Medulla oblongata (tissue), 1 donor: ENCODE data around the gene SLC12A9.
"Not testable (repeated sequence)": the region's sequence is repeated elsewhere in the genome, so short reads cannot be mapped to it uniquely, and the experiment has no call there.

Source experiments
- DNase-seq: peaks from one replicate; pipeline ENCODE4 v3.0.0-alpha.2; 2015; ENCODE audit errors: extremely low spot score

Gene SLC12A9

DNA sequence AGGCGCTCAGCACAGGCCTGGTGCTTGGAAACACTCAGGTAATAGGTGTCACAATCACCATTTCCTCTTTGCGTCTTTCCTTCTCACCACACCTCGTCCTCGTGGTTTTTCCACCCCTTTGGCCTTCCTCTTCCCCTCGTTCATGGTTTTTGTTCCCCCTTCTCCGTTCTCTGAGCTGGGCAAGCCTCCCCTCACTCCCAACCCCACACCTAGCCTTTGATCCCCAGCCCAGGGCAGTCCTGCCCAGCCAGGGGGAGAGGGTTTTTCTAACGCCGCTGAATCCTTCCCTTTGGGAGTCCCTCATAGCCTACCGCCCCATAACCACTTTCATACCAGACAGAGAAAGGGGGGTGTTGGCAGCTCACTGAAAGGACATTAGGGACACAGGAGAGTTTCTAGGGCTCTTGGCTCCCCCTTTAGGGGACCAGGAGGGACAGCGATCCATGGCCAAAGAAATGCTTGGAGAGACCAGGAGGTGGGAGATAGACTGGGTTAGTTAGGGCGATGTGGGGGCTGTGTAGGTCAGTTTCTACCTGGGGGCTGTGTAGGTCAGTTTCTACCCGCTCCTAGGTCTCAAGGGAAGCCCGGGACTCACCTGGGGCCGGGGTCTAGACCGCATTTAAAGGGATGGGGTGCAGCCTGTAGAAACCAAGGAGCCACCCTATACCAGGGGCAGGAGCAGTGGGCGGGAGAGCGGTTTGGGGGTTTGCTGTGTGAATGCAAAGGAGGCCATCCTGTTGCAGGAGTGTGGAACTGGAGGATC, 26.6 kb upstream of the SLC12A9 start:
- no peak for DNase-seq

DNA sequence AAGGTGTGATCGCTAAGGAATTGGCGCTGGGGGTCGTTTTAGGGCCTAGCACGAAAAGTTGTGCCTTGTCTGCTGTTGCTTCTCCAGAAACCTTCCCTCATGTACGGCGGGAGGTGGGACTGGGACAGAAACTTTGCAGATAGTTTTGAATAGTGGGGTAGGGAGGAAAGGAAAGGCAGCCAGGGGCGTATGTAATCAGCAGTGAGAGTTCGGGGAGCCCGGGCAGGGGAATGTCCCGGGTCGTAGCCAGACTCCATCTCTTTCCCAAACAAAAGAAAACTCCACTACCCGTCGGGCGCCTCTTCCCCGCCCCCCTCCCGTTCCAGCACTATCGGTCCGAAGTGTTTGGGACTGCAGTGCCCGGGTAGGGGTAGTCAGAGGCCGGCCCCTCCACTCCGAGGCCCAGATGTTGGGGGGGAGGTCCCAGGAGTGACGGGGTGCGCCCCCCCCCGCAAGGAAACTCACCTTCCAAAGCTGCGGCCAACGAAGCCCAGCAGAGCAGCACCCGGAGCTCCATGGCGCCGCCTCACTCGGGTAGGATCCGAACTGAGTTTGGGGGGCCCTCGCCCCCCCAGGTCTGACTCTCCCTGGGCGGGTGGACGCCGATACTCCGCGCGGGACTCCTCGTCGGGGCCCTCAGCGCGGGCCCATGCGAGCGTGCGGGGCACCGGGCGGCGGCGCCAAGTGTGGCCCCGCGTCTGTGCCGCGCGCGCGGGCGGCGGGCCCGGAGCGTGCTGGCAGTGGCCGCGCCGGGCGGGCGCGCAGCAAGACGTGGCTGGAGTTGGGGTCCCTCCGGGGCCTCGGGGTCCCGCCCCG, 25.8 kb upstream of the SLC12A9 start:
- no peak for DNase-seq

DNA sequence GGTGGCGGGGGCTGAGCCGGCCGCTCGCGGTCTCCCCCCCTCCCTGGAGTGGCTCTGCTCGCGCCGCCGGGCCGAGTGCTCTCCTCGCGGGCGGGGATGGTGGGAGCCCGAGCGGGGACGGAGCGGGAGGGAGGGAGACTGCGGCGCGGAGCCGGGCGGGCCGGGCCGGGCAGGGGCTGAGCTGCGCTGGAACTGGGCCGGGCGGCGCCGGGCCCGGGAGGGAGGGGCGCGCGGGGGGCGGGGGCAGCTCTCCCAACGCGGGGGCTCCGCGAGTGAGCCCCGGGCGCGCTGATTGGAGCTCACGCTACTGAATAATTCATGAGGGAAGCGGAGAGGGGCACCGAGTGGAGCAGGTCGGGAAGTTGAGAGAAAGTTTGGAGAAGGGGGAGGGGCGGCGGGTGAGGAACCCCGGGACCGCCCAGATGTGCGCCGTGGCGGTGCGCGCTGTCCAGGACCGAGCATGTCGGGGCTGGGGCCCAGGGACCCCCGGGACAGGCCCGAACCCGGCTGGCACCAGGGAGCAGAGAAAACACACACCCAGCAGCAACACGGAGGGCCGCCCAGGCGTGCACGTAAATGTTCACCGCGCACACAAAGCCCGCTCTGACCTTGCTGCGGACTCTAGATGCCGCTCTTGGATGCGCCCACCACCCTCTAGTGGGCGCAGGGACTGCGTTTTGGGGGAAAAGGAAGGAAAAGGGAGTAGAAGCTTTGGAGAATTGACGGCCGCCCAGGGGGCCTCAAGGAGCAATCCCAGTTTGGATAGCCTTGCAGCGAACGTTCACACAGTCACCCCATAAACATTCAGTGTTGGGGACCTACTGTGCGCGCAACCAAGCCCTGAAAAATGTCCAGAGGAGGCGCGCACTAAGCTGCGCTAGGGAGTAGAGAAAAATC, 24.9 kb upstream of the SLC12A9 start, which contains the start of gene EPHB4:
Gene EPHB4 (minus strand): TSS at position 194 of the 897 bp plus-strand sequence. CDS start 493 bp downstream, outside the sequence.
- no peak for DNase-seq

DNA sequence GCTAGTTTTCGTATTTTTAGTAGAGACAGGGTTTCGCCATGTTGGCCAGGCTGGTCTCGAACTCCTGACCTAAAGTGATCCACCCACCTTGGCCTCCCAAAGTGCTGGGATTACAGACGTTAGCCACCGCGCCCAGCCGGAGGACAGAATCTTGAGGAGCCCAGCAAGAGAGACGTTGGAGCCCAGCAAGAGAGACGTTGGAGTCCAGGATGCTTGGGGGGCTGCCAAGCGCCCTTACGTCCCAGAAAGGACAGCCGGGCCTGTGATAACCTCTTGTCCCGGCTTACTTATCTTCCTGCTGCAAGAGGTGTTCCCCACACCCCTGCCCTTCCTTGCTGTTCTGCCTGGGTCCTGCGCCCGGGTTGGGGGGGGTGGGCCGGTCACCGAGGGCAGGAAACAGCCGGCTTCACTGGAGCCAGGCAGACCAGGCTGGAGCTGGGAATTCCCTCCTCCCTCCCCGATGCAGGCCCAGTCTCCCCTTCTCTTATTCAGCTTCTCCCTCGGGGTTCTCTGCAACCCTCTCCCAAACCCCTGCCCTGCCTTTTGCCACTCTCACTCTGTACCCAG, 23.3 kb upstream of the SLC12A9 start:
- DNase-seq = no peak

DNA sequence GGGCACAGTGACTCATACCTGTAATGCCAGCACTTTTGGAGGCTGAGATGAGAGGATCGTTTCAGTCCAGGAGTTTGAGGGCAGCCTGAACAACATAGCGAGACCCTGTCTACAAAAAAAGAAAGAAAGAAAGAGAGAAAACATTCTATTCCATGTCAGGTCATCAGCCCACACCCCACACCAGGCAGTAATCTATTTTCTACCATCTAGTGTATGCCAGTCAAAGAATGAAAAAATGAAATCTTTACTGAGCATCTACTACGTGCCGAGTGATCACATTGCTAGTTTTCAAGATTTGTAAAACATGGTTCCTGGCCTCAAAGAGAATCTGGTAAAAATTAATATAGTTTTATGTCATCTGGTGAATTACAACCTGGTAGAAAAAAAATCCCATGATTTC, 22.1 kb upstream of the SLC12A9 start:
- no peak for DNase-seq

DNA sequence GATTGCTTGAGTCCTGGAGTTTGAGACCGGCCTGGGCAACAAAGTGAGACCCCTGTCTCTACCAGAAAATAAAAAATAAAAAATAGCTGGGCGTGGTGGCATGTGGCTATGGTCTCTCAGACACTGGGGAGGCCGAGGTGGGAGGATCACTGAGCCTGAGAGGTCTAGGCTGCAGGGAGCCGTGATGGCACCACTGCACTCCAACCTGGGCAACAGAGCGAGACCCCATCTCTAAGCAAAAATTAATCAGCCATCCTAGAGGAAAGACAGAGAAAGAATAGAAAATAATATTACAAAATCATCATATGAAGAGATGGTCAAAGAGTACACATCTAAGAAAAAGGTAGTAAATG, 20.3 kb upstream of the SLC12A9 start:
- no peak for DNase-seq

DNA sequence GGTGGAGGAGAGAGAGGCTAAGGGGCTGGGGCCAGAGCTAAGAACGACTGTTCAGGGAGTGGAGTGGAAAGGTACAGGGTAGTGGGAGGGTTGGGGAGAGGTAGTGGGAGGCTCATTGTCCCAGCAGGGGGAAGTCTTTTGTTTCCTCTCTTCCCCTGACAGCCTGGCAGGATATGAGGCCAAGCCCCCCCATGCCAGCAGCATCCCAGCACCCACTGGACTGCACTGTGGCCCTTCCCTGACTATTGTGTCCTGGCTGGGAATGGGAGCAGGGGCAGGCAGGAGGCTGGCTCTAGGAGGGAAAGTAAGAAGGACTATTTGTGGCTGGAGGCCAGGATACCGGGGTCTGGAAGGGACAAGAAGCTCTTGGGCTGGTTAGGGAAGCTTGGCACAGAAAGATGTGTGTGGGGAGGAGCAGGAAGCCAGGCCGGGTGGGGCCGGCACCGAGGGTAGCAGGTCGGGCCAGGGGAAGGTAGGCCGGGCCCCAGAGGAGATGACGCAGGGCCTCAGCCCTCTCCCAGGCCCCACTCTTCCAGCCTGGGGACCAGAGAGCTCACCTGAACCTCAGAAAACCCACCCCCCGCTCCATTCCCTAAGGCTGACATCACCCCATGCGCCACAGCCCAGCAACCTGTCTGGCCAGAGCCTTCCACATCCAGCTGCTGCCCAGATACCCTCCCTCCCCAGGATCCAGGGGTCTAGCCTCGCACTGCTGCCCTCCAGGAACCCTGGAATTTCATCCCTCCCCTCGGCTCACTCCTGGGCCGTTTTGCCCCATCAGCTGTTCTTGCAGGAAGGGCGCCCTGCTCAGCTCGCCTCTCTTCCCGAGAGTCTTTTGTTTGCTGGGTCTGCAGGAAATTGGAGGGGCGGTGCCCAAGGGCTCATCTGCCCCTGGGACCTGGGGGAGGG, 16.4 kb upstream of the SLC12A9 start:
- DNase-seq = no peak

DNA sequence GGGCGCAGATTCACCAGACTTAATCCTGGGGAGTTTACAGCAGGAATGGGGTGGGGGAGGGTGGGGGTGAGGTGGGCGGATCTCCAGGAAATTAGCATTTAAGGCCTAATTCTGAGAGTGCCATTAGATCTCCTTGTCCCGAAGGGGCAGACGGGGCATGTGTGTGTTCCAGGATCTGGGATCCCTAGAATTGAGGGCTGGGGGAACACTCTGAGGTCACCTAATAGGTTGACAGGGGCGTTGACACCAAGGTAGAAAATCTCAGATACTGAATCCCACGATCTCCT, 15.8 kb upstream of the SLC12A9 start:
- DNase-seq = no peak

DNA sequence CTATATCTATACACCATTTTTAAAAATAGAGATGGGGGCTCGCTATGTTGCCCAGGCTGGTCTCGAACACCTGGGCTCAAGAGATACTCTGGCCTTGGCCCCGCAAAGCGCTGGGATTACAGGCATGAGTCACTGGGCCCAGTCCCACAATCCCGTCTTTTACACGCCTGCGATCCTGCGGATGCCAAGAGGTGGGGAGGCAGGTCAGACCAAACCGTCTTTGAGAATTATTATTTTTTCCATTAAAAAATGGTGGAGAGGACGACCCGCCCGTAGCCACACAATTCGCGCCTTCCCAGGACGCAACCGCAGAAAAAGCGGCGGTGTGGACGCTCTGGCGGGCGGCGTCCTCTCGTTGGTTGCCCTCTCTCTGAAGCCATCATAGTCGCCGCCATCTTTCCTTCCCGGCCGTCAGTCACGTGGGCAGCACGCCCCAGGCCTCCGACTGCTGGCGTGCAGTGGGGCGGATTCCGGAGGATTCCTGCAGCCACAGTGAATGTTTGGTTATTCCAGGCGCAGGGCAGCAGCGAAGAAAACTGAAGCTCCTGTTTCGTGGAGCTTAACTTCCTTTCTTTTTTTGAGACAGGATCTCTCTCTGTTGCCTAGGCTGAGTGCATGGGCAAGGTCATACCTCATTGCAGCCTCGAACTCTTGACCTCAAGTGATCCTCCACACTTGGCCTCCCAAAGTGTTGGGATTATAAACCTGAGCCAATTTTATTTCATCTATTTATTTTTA, 15.2 kb upstream of the SLC12A9 start:
- DNase-seq = peak; percentile 91

DNA sequence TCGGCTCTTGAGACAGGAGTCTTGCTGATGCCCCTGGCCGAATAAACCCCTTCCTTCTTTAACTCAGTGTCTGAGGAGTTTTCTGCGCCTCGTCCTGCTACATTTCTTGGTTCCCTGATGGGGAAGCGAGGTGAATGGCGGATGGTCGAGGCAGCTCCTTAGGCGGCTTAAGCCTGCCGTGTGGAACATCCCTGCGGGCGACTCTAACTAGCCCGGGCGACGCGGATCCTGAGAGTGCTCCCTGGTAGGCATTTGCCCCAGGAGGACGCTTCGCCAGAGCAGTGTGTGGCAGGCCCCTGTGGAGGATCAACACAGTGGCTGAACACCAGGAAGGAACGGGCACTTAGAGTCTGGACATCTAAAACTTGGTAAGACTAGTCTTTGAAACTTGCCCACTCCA, 13.2 kb upstream of the SLC12A9 start:
- DNase-seq = no peak

DNA sequence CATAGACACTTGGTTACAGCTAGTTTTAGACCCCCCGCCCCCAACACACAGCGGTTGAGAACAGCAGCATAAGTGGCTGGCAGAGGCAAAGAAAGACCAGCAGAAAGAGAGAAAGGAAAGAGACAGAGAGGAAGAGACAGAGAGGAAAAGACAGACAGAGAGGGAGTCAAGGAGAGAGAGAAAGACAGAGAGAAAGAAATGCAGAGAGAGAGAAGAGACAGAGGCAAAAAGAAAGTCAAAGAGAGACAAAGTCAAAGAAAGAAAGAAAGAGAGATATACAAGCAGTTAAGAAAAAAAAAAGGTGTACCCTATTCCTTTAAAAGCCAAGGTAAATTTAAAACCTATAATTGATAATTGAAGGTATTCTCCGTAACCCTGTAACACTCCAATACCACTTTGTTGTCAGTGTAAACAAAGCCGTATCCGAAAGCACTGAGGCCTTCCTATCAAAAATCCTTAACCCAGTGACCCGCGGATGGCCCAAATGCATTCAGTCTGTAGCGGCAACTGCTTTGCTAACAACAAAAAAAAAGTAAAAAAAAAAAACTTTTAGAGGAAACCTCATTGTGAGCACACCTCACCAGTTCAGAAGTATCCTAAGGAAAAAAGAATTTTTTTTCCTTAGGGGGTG, 11.9 kb upstream of the SLC12A9 start:
- DNase-seq = no peak

DNA sequence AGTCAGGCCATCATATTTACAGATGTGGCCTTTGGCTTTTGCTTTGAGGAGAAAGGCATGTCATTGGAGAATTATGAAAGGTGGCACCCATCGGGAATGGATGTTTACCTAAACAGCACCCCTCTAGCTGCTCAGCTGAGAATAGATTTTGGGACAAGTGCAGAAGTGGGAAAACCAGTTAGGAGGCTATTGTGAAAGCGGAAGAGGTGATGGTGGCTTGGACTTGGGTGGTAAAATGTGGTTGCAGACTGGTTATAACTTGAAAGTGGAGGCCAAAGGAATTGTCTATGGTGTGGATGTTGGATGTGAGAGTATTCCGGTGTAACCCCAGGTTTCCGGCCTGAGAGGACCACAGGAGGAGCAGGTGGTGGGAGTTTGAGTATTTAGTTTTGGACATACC, 5.2 kb upstream of the SLC12A9 start:
- no peak for DNase-seq

DNA sequence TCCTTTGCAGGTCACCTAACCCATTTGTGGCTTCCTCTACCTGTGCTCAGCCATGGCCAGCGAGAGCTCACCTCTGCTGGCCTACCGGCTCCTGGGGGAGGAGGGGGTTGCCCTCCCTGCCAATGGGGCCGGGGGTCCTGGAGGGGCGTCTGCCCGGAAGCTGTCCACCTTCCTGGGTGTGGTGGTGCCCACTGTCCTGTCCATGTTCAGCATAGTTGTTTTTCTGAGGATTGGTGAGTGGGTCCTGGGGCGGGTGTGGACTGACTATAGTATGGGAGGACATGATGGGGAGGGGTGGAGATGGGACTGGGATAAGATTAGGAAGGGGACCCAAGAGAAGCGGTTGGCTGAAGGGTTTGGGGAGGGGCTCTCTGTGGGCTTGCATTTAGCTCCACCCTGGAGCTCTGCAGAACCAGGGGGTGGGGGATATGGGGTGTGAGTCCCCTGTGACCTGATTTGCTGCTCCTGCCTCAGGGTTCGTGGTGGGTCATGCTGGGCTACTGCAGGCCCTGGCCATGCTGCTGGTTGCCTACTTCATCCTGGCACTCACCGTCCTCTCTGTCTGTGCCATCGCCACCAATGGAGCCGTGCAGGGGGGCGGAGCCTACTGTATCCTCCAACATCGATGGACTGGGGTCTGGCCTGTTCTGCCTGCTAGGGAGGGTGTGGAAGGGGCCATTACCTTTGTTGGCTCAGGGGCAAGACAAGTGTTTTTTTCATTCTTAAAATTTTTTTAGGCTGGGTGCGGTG, 1.8 kb downstream of the SLC12A9 start:
- DNase-seq = no peak

DNA sequence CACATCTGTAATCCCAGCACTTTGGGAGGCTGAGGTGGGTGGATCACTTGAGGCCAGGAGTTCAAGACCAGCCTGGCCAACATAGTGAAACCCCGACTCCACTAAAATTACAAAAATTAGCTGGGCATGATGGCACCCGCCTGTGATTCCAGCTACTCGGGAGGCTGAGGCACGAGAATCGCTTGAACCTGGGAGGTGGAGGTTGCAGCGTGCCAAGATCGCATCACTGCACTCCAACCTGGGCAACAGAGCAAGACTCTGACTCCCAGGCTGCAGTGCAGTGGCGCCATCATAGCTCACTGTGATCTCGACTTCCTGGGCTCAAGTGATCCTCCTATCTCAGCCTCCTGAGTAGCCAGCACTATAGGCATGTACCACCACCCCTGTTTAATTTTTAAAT, 2.4 kb downstream of the SLC12A9 start:
- not testable (repeated sequence) for DNase-seq

DNA sequence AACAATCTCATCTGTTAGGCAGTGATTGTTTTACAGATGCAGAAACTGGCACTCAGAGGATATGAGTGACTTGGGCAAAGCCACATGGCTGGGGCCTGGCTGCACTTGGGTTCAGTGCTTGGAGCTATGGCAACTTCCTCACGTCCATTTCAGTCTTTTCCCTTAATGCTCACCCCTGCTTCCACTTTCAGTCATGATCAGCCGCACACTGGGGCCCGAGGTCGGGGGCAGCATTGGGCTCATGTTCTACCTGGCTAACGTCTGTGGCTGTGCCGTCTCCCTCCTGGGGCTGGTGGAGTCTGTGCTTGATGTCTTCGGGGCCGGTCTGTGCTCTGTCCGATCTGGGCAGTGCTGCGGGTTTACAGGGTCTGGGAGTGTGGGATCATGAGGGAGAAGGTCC, 3.0 kb downstream of the SLC12A9 start:
- DNase-seq = no peak

DNA sequence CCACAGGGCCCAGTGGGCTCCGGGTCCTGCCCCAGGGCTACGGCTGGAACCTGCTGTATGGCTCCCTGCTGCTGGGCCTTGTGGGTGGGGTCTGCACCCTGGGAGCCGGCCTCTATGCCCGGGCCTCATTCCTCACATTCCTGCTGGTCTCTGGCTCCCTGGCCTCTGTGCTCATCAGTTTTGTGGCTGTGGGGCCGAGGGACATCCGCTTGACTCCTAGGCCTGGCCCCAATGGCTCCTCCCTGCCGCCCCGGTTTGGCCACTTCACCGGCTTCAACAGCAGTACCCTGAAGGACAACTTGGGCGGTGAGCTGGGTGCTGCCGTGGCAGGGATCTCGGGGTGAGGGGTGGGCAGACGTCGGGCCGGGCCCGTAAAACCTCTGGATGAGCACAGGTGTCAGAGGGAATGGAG, 4.4 kb downstream of the SLC12A9 start:
- no peak for DNase-seq

DNA sequence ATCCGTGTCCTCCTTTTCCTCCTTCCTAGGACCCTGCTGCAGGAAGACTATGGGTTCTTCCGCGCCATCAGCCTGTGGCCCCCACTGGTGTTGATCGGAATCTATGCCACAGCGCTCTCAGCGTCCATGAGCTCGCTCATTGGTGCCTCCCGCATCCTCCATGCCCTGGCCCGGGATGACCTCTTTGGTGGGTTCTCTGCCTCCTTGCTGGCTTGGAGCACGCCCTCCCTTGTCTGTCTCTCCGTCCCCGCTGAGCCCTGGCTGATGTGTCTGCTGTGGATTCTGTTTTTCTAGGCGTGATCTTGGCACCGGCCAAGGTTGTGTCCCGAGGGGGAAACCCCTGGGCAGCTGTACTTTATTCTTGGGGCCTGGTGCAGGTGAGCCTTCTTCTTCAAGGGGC, 7.3 kb downstream of the SLC12A9 start:
- DNase-seq = no peak

DNA sequence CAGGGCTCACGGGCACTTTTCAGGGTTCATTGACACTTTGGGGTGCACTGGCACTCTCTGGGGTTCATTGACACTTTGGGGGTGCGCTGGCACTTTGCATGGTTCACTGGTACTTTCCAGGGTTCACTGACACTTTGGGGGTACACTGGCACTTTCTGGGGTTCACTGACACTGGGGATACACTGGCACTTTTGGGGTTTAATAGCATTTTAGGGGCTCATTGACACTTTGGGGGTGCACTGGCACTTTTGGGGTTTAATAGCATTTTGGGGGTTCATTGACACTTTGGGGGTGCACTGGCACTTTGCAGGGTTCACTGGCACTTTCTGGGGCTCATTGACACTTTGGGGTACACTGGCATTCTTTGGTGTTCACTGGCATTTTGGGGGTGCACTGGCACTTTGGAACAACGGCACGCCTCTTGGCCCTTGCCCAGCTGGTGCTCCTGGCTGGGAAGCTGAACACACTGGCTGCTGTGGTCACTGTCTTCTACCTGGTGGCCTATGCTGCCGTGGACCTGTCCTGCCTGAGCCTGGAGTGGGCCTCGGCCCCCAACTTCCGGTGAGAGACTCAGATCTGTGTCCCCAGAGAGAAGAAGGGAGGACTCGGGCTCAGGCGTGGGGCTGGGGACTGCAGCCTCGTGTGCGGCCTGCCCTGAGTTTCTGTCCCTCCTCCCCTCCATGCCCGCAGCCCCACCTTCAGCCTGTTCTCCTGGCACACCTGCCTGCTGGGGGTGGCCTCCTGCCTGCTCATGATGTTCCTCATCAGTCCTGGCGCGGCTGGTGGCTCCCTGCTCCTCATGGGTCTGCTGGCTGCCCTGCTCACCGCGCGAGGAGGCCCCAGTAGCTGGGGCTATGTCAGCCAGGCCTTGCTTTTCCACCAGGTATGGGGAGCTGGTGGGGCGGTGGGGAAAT, 8.4 kb downstream of the SLC12A9 start:
- no peak for DNase-seq
